Type B pancreatic cell (in vitro differentiated cells): ENCODE measurements around the gene LRRN3. TPM values are rescaled to one million over a fixed set of nuclear protein-coding genes. Genes with fewer than 3 reads are reported as not detected.

Experiments
- DNase-seq: peaks from one replicate; pipeline ENCODE4 v3.0.0; 2021; ENCODE audit warnings: mixed read lengths; ENCODE audit not compliant: unreplicated experiment; ENCODE audit errors: extremely low spot score
- H3K27ac Mint-ChIP-seq: 2 replicates; pipeline ENCODE4 v1.8.0; 2021; ENCODE audit warnings: mild to moderate bottlenecking, mixed read lengths
- H3K27me3 Mint-ChIP-seq: 2 replicates; pipeline ENCODE4 v1.8.0; 2021; ENCODE audit warnings: mixed read lengths
- H3K36me3 Mint-ChIP-seq: 2 replicates; pipeline ENCODE4 v1.8.0; 2021; ENCODE audit warnings: mixed read lengths
- H3K4me1 Mint-ChIP-seq: one replicate; pipeline ENCODE4 v1.8.0; 2021; ENCODE audit warnings: mixed read lengths; ENCODE audit not compliant: unreplicated experiment
- H3K4me3 Mint-ChIP-seq: 2 replicates; pipeline ENCODE4 v1.8.0; 2021; ENCODE audit warnings: mild to moderate bottlenecking, mixed read lengths
- H3K9me3 Mint-ChIP-seq: 2 replicates; pipeline ENCODE4 v1.8.0; 2021; ENCODE audit warnings: mixed read lengths
- CTCF ChIP-seq: fragments of 200-600 bp; sonication (generic); conservative IDR thresholded peaks from 2 replicates; pipeline ENCODE4 v1.5.0; 2021; ENCODE audit warnings: antibody characterized with exemption, mild to moderate bottlenecking
- total RNA-seq: library from RNA; stranded (reverse); gene quantifications from 2 replicates; pipeline ENCODE4 v1.2.1, GENCODE V29; 2021; ENCODE audit warnings: low replicate concordance

LRRN3 gene
- total RNA-seq, 1 donor from 2014 or later = 12.9 TPM

DNA sequence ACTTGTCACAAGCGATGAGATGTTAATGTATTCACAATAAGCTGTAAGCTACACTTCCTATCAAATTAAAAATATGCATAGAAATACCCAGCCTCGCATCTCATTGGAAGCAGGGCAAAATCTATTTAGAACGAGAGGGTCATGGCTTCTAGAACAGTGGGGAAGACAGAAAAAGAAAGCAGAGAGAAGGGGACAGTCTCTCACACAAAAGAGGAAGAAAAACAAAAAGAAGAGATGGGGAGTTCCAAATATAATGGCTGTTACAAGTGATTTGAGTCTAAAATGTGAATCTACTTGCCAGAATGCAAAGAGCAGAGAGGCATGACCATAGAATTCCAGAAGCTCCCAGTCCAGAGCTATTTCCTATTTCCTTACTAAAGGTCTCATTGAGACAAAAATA lies 13.8 kb downstream of the LRRN3 start:
- Mint-ChIP-seq H3K4me1 (no peaks in the 10 kb centered on the region), H3K36me3 (no peaks in the 10 kb centered on the region), H3K9me3 (no peaks in the 10 kb centered on the region), H3K27ac (no peak overlapping the region), H3K27me3 (no peaks in the 10 kb centered on the region), H3K4me3 (no peak overlapping the region)
- DNase-seq = no peak
- no peak for TF ChIP-seq CTCF

- H3K27me3 Mint-ChIP-seq = no peaks in the 10 kb centered on the region
- DNase-seq = no peak
- no peaks in the 10 kb centered on the region for H3K36me3 Mint-ChIP-seq
- no peaks in the 10 kb centered on the region for H3K4me1 Mint-ChIP-seq
- no peak overlapping the region for H3K4me3 Mint-ChIP-seq
- TF ChIP-seq CTCF = no peak
- H3K27ac Mint-ChIP-seq = no peak overlapping the region
- no peaks in the 10 kb centered on the region for H3K9me3 Mint-ChIP-seq
These were observed 14.3 kb downstream of the LRRN3 start for GRCh38 chr7:111105269-111105668.

GRCh38 chr7:111107579-111107978 lies 16.7 kb downstream of the LRRN3 start:
- Mint-ChIP-seq H3K36me3 (peaks cover 3% of the 10 kb centered on the region), H3K27me3 (no peaks in the 10 kb centered on the region), H3K27ac (no peak overlapping the region), H3K9me3 (no peaks in the 10 kb centered on the region), H3K4me1 (no peaks in the 10 kb centered on the region), H3K4me3 (no peak overlapping the region)
- no peak for TF ChIP-seq CTCF
- no peak for DNase-seq

DNA sequence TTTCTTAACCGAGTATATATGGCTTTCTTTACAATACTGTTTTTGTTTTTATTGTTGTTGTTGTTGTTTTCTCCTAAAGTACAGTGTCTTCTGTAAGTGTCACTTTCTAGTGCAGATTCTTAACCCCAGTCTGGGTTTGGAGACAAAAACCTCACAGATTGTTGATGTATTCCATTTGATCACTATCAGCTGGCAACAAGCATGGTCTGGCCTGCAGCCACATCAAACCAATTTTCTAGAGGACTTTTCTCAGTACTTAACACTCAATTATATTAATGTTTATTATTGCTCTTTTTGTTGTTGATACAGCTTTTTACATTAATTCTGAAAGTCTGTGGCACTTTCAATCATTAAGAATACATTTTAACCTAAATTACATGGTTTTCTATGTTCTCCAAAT lies 17.1 kb downstream of the LRRN3 start:
- no peak overlapping the region for H3K27ac Mint-ChIP-seq
- H3K27me3 Mint-ChIP-seq = no peaks in the 10 kb centered on the region
- peaks cover 3% of the 10 kb centered on the region for H3K36me3 Mint-ChIP-seq
- H3K4me1 Mint-ChIP-seq = no peaks in the 10 kb centered on the region
- no peak overlapping the region for H3K4me3 Mint-ChIP-seq
- no peaks in the 10 kb centered on the region for H3K9me3 Mint-ChIP-seq
- no peak for DNase-seq
- TF ChIP-seq CTCF = no peak

GRCh38 chr7:111108496-111108895 lies 17.6 kb downstream of the LRRN3 start:
- no peak for DNase-seq
- H3K4me1 Mint-ChIP-seq = peaks cover 5% of the 10 kb centered on the region
- no peak overlapping the region for H3K27ac Mint-ChIP-seq
- H3K36me3 Mint-ChIP-seq = peaks cover 3% of the 10 kb centered on the region
- no peak overlapping the region for H3K4me3 Mint-ChIP-seq
- TF ChIP-seq CTCF = no peak
- H3K9me3 Mint-ChIP-seq = no peaks in the 10 kb centered on the region
- H3K27me3 Mint-ChIP-seq = no peaks in the 10 kb centered on the region

GRCh38 chr7:111112439-111112838 lies 21.5 kb downstream of the LRRN3 start:
- H3K9me3 Mint-ChIP-seq = no peaks in the 10 kb centered on the region
- H3K4me3 Mint-ChIP-seq = no peak overlapping the region
- peaks cover 3% of the 10 kb centered on the region for H3K36me3 Mint-ChIP-seq
- peaks cover 7% of the 10 kb centered on the region for H3K4me1 Mint-ChIP-seq
- TF ChIP-seq CTCF = no peak
- DNase-seq = no peak
- no peak overlapping the region for H3K27ac Mint-ChIP-seq
- no peaks in the 10 kb centered on the region for H3K27me3 Mint-ChIP-seq
